GM18519 (cell line): ENCODE results near the gene PCP4L1.
"Not testable (repeated sequence)": the region's sequence is repeated elsewhere in the genome, so short reads cannot be mapped to it uniquely, and the experiment has no call there.

Source experiments
- ATAC-seq: cut with Tn5 transposase; IDR thresholded peaks from one replicate; pipeline ENCODE4 v1.9.1; 2021; ENCODE audit warnings: mild to moderate bottlenecking, moderate library complexity; ENCODE audit not compliant: unreplicated experiment, low FRiP score

PCP4L1 gene

GRCh38 chr1:161227196-161227871 lies 31.2 kb upstream of the PCP4L1 start:
- ATAC-seq: no peak

- ATAC-seq: no peak
These were observed 30.5 kb upstream of the PCP4L1 start for GRCh38 chr1:161228032-161228431.

- no peak for ATAC-seq
These were observed 28.6 kb upstream of the PCP4L1 start for GRCh38 chr1:161229896-161230295.

- no peak for ATAC-seq
These were observed 27.8 kb upstream of the PCP4L1 start for GRCh38 chr1:161230762-161231161.

GRCh38 chr1:161233102-161233501 lies 25.4 kb upstream of the PCP4L1 start:
- ATAC-seq: no peak

GRCh38 chr1:161235957-161236775 lies 22.4 kb upstream of the PCP4L1 start:
- ATAC-seq: no peak

- no peak for ATAC-seq
These were observed 20.5 kb upstream of the PCP4L1 start, which contains the start of gene NR1I3 for GRCh38 chr1:161238039-161238473. NR1I3 (minus strand) TSS chr1:161238203; CDS start chr1:161236565, 1,638 bp downstream.

- ATAC-seq: no peak
These were observed 16.9 kb upstream of the PCP4L1 start for GRCh38 chr1:161241682-161242081.

GRCh38 chr1:161242313-161242712 lies 16.2 kb upstream of the PCP4L1 start:
- no peak for ATAC-seq

- ATAC-seq: no peak
These were observed 13.7 kb upstream of the PCP4L1 start for GRCh38 chr1:161244888-161245287.

GRCh38 chr1:161250100-161250499 lies 8.4 kb upstream of the PCP4L1 start:
- ATAC-seq: not testable (repeated sequence)

- ATAC-seq: no peak
These were observed 7.7 kb upstream of the PCP4L1 start for GRCh38 chr1:161250829-161251228.

GRCh38 chr1:161251579-161251978 lies 7.0 kb upstream of the PCP4L1 start:
- ATAC-seq: no peak

- ATAC-seq: not testable (repeated sequence)
These were observed 3.2 kb upstream of the PCP4L1 start for GRCh38 chr1:161255302-161255701.

- not testable (repeated sequence) for ATAC-seq
These were observed 2.5 kb upstream of the PCP4L1 start for GRCh38 chr1:161255955-161256520.

GRCh38 chr1:161257109-161257508 lies 1.4 kb upstream of the PCP4L1 start:
- not testable (repeated sequence) for ATAC-seq

GRCh38 chr1:161259345-161259702 lies 779 bp downstream of the PCP4L1 start:
- ATAC-seq: no peak

- ATAC-seq: no peak
These were observed 1.2 kb downstream of the PCP4L1 start for GRCh38 chr1:161259765-161260164.

- ATAC-seq: no peak
These were observed 2.1 kb downstream of the PCP4L1 start for GRCh38 chr1:161260376-161261260.
